GM12878 (cell line): ENCODE data around the gene COL25A1.

Source experiments
- CTCF ChIP-seq, 3 experiments: IDR thresholded peaks in 2 of 3; conservative IDR thresholded peaks in 1 of 3; 2 replicates each; pipeline ENCODE4 v1.5.1; 2011; ENCODE audit warnings: low read depth in 3 of 3, low read length in 3 of 3, mild to moderate bottlenecking in 3 of 3, control low read depth in 2 of 3, moderate library complexity in 2 of 3, inconsistent platforms in 1 of 3, mixed read lengths in 1 of 3; ENCODE audit not compliant: control insufficient read depth in 2 of 3, insufficient read depth in 1 of 3; ENCODE audit errors: extremely low read depth in 1 of 3
- TCF7 ChIP-seq: IDR thresholded peaks from 2 replicates; pipeline ENCODE4 v1.6.1; 2014; ENCODE audit warnings: antibody characterized with exemption, borderline replicate concordance

GRCh38 chr4:109046471-109047201 is 255.8 kb downstream of the COL25A1 start:
- TF ChIP-seq CTCF (IDR thresholded peaks at IDR 0.05 in 2 of 3, conservative IDR thresholded peaks at IDR 0.05 in 1 of 3; ENCODE audit: control insufficient read depth in 2 of 3, extremely low read depth in 1 of 3, insufficient read depth in 1 of 3, low read depth in 3 of 3, low read length in 3 of 3) (no peak), TCF7 (no peak)
